GM18517 (cell line): ENCODE measurements around the gene FRY.
"Not testable (repeated sequence)": the region's sequence is repeated elsewhere in the genome, so short reads cannot be mapped to it uniquely, and the experiment has no call there.

Experiments
- ATAC-seq: cut with Tn5 transposase; IDR thresholded peaks from one replicate; pipeline ENCODE4 v1.9.1; 2021; ENCODE audit warnings: mild to moderate bottlenecking, moderate library complexity; ENCODE audit not compliant: unreplicated experiment

FRY gene

DNA sequence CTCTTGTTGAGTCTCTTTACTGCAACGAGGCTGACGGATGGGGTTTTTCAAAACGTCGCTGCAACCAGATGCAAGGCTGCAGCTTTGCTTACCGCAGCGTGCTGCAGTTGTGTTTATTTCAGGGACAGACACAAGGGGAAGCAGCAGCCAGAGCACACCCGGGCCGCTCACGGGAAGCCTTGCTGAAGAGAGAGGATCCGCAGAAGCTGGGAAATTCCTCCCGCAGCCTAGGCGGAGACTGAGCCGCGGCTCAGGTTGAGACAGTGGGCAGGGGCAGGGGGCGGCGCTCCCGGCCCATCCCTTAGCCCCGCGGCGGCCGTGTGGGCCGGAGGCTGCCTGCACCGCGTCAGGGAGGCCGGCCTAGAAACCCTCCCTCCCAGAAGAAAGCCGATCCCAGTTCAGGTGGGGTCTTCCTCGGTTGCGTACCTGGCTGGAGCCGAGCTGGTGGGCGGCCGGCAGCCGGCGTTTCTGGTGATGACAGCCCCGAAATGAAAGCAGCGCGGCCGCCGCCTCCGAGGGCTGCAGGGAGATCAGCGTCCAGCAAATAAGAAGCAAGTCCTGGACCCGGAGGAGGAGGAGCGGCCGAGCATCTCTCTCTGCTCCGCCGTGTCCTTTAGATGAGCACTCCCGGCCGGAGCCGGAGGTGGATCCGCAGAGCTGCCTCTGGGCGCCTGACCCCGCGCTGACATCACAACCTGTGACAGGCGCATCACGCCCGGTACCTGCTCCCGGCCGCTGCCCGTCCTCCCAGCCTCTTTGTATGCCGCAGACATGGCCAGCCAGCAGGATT lies at the start of gene FRY:
TSS of gene FRY (plus strand) at position 750 of the 790 bp plus-strand sequence. CDS start at position 772, 22 bp downstream.
- ATAC-seq, result peak; percentile 63

DNA sequence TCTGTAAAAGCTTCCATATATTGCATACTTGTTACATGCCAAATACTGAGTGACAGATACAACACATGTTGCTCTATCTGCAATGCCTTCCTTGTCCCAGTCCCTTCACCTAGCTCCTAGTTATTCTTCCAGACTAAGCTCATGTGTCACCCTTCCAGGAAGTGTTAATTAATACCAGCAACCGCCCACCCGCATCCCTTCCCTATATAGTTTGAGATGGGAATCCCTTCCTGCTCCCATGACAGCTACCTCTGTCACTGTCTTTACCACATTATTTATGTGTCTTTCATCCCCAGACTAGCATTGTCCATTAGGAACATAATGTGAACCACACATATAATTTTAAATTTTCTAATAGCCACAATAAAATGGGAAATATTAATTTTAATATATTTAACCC lies 49.5 kb upstream of the FRY start:
- no peak for ATAC-seq

DNA sequence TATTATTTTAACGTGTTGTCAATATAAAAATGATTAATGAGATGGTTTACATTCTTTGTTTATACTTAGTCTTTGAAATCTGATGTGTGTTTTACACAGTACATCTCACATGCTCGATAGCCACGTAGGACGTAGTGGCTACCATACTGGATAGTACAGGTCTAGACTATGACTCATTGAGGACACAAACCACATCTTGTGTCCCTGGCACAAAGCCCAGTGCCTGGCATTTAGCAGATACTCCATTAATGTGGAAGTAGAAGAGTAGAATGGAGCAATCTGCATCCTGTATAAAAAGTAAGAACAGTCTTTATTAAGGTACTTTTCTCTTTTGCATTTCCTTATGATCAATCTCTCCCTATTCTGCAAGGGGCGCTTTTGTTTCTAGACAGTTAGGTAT lies 49.0 kb upstream of the FRY start:
- no peak for ATAC-seq

DNA sequence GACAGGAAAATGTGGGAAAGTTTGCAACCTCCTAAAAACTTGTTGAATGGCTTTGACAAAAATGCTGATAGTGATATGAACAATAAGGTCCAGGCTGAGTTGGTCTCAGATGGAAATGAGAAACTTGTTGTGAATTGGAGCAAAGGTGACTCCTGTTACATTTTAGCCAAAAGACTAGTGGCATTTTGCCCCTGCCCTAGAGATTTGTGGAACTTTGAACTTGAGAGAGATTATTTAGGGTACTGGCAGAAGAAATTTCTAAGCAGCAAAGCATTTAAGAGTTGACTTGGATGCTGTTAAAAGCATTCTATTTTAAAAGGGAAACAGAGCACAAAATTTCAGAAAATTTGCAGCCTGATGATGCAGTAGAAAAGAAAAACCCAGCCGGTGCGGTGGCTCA lies 47.9 kb upstream of the FRY start:
- ATAC-seq, result not testable (repeated sequence)

DNA sequence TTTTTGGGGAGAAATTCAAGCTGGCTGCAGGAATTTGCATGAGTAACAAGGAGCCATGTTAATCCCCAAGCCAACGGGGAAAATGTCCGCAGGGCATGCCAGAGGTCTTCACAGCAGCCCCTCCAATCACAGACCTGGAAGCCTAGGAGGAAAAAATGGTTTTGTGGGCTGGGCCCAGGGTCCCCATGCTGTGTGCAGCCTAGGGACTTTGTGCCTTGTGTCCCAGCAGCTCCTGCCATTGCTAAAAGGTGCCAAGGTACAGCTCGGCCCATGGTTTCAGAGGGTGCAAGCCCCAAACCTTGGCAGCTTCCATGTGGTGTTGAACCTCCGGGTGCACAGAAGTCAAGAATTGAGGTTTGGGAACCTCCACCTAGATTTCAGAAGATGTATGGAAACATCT lies 47.2 kb upstream of the FRY start:
- ATAC-seq, result not testable (repeated sequence)

DNA sequence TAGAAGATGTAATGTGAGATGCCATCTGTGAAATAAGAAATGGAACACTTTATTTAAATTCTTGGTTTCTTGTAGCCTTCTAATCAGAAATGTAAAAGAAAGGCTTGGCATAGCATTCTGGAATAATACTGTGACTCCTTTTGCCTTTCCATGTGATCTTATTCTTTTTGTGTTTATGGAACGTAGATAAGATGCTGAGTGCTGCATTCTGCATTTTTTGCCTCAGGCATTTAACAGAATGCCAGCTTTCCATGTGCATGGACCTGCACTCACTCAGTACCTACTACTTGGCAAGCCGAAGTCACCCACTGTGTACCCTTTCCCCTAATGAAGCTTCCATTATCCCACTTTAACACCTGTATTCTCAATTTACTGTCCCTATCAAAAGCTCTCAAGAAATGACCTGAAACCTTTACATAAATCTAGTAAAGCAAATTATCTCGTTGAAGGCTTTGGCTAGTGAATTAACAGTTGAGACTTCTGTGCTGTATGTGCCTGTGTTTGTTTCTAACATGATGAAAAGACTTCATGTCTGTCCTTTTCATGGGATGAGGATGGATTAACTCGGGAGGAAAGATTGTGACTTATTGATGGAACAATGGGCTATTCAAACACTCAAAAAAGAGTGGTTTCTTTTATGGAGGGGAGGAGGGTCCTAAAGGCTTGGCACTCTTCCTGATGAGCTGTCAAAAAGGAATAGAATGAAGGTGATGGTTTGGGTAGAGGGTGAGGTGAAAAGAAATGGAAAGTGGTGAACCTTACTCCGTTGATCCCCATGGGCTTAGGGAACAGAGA lies 44.7 kb upstream of the FRY start:
- ATAC-seq, result no peak

DNA sequence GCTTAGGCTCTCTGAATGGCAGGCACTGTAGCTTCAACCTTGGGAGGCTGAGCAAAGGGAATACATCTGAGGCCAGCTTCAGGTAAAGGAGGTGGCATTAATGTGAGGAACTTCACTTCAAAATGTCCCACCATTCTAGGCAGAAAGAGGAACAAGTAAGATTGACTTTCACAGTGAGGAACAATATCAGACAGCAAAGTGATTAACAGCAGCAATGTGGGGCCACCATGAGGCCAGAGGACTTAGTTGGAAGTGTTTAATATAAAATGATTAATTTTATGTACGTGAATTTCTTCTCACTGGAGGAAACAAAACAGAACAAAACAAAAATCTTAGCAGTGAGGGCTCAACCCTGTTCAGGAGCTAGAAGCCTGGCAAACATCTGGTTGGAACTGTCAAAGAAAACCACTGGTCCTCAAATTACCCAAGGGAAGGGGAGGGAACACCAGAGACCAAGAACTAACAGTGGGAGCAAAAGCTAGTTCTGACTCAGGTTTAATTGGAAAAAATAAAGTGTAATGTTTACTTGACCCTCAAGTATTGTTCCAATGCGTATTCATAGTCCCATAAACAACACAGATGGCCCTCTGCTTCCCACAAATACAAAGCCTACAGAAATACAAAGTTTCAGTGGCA lies 43.9 kb upstream of the FRY start:
- ATAC-seq, result no peak

DNA sequence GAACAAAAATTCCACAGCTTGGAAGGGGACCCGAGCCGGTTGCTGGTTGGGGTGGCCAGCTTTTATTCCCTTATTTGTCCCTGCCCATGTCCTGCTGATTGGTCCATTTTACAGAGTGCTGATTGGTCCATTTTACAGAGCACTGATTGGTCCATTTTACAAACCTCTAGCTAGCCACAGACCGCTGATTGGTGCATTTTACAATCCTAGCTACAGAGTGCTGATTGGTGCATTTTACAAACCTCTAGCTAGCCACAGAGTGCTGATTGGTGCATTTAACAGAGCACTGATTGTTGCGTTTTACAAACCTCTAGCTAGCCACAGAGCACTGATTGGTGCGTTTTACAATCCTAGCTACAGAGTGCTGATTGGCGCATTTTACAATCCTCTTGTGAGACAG lies 37.2 kb upstream of the FRY start:
- ATAC-seq, result not testable (repeated sequence)

DNA sequence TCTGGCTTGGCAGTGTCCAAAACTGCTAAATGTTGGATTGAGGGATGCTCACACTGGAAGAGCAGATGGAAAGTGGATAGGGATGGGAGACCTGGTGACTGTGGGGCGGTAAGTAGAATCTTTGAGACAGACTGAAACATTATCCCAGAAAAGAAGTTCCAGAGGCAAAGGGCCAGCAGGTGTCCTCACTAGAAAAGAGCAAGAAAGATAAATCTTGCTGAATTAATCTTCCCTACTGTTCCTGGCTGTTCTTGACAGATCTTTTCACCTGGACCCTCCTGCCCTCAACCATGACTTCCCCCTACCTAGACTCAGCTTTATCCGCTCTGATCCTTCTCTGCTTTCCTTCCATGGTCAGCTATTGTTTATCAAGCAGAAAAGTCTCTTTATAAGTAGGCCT lies 35.0 kb upstream of the FRY start:
- ATAC-seq, result no peak

DNA sequence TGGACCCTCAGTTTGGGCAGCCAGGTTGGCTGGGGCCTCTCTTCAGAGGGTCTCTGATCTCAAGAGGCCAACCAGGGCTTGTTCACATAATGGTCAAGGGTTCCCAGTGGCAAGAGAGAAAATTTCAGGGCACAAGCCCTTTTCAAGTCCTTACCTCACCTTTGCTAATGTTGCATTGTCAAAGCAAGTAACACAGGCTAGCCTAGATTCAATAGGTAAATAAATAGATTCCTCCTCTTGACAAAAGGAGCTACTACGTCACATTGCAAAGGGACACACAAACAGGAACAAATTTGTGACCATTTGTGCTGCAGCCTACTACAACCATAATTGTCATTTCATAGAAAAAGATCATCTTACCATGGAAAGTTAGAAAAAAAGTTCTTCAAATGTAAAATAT lies 33.9 kb upstream of the FRY start:
- no peak for ATAC-seq

DNA sequence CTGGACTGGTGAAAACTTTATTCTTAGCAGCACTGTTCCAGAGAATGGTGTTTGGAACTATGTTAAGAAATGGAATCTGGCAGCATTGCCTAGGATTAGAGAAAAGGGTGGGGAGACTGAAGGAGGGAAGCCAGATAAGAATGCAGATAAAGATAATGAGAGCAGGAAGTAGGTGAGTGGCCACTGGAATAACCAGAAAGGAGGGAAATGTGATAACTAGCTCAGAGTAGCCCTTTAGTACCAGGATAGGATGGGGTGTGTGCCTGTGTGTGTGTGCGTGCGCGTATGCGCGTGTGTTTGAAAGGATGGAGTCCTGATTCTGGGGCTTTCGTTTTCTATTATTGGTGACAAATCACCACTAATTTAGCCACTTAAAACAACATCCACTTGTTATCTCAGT lies 33.4 kb upstream of the FRY start:
- ATAC-seq, result no peak

DNA sequence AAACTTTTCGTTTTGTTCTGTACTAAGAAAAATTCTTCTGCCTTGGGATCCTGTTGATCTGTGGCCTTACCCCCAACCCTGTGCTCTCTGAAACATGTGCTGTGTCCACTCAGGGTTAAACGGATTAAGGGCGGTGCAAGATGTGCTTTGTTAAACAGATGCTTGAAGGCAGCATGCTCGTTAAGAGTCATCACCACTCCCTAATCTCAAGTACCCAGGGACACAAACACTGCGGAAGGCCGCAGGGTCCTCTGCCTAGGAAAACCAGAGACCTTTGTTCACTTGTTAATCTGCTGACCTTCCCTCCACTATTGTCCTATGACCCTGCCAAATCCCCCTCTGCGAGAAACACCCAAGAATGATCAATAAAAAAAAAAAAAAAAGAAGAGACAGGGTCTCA lies 30.8 kb upstream of the FRY start:
- ATAC-seq, result not testable (repeated sequence)

DNA sequence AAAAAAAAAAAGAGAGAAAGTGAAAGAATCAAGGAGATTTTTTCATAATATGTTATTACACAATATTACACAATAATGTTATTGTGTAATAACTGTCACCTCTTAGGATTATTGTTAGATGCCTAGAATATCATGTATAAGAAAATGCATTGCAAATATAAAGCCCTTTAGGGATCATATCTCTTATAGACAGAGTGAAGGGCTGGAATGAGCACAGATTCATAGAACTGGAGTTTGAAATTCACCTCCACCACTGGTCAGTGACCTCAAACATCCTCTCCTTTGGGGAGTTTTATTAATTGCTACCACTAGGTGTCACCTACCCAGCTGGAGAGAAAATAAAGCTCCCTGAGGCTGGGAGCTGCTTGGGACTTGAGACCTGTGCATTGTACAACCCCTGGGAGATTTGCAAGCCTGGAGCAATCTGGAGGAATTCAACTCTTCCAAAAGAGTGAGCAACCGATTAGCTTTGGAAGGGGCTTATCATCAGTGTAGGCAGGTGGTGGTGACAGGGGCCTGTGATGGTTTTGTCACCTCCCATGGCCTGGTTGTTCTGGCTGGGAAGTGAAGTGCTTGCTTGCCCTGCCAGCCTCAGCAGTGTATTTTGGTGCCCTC lies 30.3 kb upstream of the FRY start:
- peak; percentile 78 for ATAC-seq

DNA sequence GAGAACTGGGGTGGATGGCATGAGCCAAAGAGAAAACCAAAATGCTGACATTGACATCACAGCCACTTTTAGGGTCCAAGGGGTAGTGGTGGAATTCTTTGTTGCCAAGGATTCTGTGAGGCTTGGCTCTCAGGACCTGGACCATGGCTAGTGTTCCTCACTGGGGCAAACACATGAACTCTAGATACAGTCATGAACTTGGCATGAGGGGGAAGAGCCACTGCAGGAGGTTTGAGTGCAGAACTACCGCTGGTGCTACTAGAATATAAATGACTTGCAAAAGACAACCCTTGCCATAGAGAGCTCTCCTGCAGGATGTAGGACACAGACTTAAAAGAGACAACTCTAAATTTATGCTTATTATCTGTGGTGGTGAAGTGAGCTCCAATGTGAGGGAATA lies 29.8 kb upstream of the FRY start:
- ATAC-seq, result no peak

DNA sequence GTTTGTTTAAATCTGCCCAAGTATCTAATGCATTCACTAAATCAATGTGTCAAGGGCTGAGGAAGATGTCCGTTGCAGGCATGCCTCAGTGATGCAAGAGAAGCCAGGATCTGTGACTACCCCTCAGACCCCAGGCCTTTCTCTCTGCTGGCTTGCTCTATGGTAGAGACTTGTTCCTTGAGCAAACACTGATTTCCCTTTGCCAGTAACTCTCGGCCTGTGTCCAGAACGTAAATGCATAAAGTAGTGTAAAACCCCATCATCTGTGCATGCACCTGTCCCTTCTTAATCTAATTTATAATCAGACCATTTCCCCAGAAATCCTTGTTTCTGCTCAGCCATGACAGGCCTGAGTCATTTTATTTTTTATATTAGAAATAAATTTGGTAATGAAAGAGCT lies 28.7 kb upstream of the FRY start:
- no peak for ATAC-seq

DNA sequence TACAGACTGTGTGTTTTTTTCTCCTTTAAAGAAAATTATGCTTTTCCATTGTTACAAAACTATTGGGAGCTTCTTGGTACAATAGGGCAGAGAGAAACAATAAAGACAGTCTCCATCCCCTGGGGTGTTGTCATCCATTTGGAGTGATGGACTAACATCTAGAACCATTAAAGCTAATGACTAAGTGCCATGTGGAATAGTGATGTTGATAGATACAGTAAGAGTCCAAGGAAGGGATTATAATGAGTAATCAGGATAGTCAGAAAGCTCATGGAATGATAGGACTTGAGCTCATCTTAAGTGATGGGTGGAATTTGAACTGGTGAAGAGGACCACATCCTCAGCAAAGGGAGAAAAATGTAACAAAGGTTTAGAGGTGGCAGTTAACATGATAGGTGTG lies 24.1 kb upstream of the FRY start:
- ATAC-seq, result no peak

DNA sequence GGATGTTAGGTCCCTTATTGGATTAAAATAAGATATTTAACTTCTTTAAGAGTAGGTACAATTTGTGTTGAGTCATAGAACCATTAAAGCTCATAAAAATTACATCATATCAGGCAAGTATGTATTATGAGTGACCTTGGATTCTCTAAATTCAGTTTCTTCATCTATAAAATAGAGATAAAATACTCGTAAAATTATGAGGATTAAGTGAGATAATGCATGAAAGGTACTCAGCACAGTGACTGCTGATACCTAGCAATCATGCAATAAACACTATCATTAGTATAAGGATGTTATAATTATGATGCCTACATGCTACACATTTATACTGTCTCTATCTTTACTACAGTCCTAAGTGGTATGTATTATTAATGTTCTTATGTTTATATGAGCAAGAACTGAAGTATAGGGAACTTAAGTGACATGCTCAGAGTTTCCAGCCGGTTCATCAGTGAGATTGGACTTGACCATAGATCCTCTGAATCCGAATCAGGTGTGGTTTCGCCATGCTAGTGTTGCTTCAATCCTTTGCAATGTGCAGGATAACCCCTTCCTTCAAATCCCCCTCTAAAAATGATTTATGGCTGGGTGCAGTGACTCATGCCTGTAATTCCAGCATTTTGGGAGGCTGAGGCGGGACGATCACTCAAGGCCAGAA lies 22.9 kb upstream of the FRY start:
- no peak for ATAC-seq

DNA sequence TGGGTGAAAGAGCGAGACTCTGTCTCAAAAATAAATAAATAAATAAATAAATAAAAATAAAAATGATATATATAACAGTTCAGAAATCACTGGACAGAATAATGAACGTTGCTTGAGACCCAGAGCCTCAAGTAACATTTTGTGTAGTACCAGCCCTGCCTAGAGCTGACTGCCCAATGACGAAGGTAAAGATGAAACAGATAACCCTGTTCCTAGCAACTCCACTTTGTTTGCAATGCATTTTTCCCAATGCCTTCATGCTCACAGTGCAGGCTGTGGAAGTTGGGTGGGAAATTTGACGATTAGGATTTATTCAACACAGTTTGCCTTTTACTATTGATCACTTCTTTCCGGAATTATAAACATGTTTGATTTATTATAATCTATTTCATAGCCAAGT lies 22.2 kb upstream of the FRY start:
- no peak for ATAC-seq

DNA sequence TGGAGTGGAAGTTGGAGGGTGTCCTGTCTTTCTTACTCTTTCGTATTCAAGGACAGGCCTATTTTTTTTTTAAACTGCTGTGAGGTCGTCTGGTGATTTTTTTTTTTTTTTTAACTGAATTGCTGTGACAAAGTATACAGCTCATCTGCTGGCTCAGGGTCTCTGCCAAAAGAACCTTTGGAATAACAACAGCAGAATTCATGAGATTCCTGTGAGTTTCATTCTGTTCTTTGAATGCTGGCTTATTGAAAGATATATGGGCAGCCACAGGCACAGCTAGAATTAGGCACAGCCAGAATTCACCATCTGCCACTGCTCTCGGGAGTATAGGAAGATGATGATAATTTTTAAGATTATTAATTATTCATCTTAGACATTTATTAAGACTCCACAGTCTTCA lies 21.4 kb upstream of the FRY start:
- ATAC-seq, result no peak

DNA sequence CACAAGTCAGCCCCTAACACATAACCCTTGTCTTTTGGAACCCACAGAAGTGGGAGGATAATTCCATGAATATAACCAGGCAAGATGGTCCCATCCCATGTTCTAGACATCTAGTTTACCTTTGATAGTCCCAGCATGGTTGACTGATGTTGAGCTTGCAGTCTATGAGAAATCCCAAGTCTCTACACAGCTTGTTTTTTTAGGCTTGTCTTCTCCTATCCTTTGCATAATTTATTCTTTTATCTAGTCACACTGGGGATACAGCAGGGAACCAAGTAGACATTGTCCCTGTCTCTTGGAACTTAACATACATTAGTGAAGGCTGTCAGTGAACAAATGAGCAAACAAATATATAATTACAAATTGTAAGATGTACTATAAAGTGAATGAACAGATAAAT lies 19.6 kb upstream of the FRY start:
- ATAC-seq, result no peak

DNA sequence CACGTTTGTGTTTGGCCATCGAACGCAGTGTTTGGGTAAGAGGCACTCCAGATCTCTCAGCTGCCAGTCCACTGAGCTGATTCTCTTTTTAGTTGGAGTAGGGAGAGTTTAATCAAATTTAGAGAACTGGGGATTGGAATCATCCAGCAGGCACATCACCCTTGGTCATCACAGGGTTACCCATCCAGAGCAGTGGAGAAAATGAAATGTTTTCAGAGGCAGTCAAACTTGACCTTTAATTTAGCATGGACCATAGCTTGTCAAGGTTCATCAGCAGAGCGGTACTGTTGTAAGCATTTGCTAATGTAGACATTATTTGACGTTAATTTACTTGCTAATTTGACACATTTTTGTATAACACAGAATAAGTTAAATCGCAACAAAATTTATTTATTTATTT lies 18.4 kb upstream of the FRY start:
- ATAC-seq, result no peak
